Measurements from ENCODE around the gene SLC52A3.
A peak's percentile ranks its signal among the peaks of the same experiment; 100 is the strongest.
"Not testable (repeated sequence)": the region's sequence is repeated elsewhere in the genome, so short reads cannot be mapped to it uniquely, and the experiment has no call there.

SLC52A3 gene

DNA sequence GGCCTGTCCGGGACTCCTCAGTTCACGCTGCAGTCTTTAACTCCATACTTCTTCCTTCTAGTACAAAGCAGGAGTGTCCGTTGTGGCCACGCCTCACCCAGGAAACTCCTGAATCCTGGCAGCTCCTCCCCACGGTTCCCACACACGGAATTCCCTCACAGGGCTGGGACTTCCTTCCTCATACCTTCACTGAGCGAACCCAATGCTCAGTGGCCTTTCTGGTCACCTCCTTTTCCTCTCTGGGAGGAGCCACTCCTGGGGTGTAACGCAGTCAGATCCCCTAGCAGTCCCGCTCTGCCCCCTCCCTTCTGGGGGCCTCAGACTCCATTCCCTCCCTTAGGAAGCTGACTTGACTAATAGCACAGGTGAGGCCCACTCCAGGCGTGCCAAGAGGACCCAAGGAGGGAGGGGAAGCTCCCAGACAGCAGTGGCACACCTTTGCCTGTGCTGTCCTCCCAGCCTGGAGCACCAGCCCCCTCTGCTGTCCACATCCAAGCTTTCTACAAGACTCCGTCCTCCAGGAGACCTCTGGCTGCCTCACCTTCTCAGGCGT is at the start of gene SLC52A3:
Gene SLC52A3, minus strand, starts transcription at position 75 of the 553 bp plus-strand sequence. CDS start 2,726 bp downstream, outside the sequence.
- no peak for DNase-seq

DNA sequence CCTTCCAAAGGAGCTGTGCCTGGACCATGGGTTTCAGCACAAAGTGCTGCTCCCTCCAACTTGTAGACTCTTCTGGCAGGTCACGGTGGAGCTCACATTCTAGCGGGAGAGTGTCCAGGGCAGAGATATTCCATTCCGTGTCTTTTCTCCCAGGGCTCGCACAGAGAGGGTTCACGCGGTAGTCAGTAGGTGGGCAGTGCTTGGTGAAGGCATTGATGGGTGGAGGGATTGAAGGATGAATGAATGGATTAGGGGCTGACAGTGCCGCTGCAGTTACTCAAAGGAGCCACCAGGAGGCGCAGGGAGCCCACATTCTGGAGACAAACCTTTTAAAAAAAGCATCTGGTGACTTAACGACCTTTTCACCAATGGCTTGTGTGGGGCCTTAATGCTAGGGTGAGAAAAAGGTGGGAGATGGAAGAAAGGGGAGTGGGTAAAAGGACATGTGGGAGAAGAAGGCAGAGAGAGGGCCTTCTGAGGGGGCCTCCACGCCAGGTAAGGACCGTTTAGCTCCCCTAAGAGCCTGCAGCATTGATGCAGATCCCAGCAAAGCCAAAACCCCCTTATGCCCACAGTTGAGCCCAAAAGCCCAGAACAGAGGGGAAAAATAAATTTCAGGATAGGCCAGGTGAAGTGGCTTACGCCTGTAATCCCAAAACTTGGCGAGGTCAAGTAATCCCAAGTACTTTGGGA is 47.8 kb upstream of the SLC52A3 start:
- DNase-seq, result peak; percentile 28 to 50

DNA sequence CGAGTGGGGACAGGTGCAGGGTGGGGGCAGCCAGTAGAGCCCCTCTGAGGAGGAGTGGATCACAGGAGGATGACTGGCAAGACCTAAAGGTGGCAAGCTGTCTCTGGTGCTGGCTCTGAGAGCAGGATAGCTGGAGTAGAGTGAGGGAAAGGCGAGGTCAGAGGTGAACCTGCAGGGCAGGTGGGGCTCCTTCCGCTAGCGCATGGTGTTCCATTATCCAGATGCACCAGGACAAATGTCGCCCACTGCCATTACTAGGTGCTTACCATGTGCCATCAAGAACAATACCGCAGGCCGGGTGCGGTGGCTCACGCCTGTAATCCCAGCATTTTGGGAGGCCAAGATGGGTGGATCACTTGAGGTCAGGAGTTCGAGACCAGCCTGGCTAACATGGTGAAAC is 46.9 kb upstream of the SLC52A3 start:
- DNase-seq, result no peak

DNA sequence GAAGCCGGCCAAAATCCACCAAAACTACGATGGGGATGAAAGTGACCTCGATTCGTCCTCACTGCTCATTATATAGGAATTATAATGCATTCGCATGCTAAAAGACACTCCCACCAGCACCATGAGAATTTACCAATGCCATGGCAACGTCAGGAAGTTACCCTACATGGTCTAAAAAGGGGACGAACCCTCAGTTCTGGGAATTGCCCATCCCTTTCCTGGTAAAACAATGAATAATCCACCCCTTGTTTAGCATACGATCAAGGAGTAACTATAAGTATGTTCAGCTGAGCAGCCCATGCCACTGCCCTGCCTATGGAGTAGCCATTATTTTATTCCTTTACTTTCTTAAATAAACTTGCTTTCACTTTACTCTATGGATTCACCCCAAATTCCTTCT is 45.1 kb upstream of the SLC52A3 start:
- no peak for DNase-seq

DNA sequence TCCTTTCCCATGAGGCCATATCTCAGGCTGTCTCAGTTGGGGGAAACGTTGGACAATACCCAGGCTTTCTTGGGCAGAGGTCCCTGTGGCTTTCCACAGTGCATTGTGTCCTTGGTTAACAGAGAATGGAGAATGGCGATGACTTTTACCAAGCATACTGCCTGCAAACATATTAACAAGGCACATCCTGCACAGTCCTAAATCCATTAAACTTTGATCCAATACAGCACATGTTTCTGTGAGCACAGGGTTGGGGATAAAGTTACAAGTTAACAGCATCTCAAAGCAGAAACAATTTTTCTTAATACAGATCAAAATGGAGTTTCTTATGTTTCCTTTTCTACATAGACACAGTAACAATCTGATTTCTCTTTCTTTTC is 44.1 kb upstream of the SLC52A3 start:
- not testable (repeated sequence) for DNase-seq

DNA sequence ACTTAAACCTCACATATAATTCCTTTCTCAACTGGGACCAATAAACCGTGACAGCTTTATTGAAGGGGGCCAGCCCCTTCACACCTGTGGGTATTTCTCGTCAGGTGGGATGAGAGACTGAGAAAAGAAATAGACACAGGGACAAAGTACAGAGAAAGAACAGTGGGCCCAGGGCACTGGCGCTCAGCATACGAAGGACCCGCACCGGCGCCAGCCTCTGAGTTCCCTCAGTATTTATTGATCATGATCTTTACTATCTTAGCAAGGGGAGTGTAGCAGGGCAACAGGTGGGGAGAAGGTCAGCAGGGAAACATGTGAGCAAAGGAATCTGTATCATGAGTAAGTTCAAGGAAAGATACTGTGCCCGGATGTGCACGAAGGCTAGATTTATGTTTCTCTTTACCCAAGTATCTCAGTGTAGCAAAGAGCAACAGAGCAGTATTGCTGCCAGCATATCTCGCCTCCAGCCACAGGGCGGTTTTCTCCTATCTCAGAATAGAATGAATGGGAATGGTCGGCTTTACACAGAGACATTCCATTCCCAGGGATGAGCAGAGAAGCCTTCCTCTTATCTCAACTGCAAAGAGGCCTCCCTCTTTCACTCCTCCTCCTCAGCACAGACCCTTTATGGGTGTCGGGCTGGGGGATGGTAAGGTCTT is 43.6 kb upstream of the SLC52A3 start:
- DNase-seq, result not testable (repeated sequence)

DNA sequence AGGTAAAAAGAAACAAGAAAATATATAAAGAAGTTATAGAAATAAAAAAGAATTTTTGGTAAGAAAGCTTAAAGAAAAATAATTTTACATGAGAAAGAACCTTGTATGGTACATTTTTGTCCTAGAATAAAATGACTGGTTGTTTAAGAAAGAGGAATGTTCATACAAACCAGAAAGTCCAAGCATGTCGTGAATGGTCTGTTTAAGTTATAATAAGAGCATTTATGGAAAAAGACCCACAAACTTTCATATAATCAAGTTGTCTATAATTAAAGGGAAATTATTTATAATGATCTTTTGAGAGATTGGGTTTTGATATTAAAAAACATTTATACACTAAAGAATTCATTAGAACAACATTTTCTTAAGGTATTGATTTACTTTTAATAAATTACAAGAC is 37.4 kb upstream of the SLC52A3 start:
- no peak for DNase-seq

DNA sequence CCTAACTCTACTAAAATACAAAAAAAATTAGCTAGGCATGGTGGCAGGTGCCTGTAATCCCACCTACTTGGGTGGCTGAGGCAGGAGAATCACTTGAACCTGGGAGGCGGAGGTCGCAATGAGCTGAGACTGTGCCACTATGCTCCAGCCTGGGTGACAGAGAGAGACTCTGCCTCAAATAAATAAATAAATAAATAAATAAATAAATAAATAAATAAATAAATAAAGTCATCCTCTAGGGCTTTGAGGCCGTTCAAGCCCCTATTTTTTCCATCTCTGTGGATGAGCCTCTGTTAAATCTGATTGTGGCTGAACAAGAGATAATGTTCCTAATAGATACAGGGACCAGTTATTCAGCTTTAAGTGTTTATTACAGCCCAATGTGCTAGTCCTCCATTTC is 33.4 kb upstream of the SLC52A3 start:
- DNase-seq, result no peak

DNA sequence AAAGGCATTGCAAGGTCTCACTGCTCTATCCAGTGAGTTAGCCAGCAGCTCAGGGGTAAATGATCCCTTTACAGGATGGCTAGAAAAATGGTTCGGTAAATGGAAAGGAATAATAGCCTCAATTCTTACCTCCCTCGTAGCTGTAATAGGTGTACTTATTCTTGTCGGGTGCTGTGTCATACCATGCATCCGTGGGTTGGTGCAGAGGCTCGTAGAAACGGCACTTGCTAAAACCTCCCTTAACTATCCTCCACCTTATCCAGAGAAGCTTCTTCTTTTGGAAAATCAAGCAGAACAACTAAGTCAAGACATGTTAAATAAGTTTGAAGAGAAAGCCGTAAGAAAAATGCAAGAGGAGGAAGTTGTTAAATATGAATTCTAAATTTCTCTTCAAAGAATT is 31.7 kb upstream of the SLC52A3 start:
- not testable (repeated sequence) for DNase-seq

DNA sequence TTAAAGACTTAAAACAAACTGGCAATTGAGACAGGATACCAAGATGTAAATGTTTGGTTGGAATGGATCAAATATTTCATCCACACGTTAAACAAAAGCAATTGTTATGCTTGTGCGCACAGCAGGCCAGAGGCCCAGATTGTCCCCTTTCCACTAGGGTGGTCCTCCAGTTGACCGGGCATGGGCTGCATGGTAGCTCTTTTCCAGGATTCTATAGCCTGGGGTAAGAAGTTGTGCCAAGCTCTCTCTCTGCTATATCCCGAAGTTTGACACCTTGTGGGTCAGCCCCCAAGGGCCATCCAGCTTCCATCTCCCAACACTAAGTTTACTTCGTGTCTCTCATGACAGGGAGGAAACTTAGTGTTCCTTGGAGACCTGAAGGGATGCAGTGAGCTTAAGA is 30.4 kb upstream of the SLC52A3 start:
- not testable (repeated sequence) for DNase-seq

DNA sequence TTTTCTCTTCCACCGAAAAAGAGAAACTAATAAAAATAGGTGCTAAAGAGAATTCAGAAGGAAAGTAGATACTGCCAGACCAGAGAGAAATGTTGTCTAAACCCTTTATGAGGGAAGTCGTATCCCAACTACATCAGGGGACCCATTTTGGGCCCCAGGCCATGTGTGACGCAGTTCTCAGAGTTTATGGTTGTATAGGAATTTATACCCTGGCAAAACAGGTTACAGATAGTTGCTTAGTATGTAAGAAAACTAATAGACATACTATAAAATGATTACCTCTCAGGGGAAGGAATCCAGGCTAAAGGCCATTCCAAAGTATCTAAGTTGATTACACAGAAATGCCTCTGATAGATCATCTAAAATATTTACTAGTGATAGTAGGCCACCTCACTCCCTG is 28.6 kb upstream of the SLC52A3 start:
- DNase-seq, result no peak

DNA sequence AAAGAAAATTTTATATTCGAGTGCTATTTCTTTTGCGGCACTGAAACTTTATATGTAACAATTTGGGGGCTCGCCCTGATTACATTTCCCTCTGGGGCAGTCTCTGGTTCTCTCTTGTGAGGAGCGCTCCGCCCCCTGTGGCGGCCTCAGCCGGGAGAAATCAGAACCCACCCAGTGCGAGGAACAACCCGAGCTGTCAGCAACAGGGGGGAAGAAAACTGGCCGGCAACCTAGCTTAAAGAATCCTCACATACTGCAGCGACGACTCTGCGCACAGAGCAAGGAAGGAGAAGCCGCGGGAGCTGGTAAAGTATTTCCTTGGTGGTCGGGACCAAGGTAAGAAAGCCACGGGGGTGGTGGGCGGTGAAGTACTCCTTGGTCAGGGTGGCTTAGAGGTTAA is 23.9 kb upstream of the SLC52A3 start:
- DNase-seq, result no peak

DNA sequence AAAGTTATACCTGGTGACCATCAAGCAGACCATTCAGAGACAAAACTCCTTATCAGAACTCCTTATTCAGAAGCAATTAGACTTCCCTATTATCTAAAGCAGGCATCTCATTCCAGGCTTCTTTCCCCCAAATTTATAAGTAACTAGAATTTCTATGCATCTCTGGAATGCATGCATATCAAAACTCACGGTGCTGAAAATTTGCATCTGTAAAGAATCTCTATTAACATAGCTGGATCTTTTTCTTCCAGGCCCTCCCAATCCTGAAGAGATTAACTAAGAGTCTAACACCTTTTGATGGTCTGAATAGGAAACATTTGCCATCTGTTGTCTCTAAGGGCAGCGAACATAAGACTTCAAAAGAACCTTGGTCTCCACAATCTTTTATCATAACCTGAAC is 22.8 kb upstream of the SLC52A3 start:
- DNase-seq, result no peak

DNA sequence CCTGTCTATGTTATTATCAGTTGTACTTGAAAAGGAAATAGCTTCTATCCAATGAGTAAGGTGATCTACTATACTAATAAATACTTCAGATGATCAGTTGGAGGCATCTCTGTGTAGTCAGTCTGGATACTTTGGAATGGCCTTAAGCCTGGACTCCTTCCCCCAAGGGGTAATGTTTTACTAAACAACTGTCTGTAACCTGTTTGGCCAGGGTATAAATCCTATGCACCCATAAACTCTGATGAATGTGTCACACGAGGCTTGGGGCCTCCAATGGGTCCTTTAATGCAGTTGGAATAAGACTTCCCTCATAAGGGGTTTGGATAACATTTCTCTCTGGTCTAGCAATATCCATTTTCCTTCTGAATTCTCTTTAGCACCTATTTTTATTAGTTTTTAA is 19.5 kb upstream of the SLC52A3 start:
- DNase-seq, result no peak

DNA sequence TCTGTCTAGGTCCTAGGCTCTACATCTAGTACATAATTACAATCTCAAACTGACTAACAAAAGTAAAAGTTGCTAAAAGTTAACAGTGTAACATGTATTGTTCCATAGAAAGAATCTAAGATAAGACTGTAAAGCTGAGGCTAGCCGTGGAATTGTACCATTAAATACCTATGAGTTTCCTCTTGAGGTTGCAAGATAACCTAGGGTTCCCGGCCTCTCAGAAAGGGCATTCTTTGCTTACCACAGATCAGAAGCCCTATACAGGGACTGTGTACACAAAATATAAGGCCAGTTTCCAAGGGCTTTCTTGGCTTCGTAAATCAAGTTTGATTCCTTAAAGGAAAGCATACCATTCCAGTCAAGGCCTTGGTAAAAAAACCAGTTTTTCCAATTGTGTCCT is 11.5 kb upstream of the SLC52A3 start:
- DNase-seq, result no peak

DNA sequence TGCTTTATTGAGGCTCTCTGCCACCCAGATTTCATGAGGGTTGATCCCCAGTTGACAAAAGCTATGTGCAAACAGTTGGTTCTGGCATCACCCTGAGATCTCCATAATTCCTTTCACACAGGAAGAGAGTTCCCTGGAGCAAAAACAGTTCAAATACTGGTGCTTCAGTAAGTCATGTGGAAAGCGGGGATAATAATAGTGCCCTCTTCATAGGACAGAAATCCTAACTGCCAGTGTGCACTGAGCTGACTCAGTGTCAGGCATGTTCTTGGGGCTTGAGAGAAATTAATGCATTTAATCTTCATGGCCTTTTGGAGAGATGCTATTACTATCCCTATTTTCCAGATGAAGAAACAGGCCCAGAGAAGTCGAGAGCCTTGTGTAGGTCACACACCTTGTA is 7.9 kb upstream of the SLC52A3 start:
- DNase-seq, result no peak

DNA sequence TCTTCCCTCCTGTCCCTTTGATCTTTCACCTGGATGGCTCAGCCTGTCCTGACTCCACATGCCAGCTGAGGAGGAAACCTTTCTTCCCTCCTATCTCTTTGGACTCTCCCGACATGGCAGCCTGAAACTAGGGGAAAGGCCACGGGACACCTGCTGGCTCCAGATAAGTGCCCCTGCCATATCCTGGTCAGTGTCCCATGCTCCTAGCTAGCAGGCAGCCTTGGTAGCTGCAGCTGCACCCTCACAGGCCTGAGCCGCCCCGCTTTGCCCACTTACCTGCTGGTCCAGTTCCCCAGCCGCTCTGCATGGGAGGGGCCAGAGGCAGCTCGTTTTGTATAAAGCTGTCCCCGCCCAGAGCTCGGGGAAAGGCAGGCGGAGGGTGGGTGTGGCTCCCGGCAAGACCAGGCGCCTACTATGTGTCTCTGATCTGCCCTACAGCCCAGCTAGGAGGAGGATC is 7.4 kb upstream of the SLC52A3 start:
- DNase-seq, result no peak

DNA sequence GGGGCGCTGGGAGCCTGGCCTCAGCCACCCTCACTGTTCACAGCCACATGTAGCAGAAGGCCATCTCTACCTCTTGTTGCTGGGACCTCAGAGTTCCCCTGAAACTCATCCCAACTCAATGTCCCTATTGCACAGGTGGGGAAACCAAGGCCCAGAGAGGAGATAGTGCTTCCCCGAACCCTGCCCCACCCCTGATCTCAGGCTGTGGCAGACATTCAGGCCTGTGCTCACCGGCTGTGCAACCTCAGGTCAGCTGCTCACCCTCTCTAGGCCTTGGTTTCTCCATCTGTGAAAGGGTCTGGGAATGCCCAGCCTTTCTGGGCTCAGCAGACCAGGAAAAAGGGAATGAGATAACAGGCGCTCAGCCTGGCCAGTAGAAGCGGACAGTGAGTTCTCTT is 6.4 kb upstream of the SLC52A3 start:
- no peak for DNase-seq

DNA sequence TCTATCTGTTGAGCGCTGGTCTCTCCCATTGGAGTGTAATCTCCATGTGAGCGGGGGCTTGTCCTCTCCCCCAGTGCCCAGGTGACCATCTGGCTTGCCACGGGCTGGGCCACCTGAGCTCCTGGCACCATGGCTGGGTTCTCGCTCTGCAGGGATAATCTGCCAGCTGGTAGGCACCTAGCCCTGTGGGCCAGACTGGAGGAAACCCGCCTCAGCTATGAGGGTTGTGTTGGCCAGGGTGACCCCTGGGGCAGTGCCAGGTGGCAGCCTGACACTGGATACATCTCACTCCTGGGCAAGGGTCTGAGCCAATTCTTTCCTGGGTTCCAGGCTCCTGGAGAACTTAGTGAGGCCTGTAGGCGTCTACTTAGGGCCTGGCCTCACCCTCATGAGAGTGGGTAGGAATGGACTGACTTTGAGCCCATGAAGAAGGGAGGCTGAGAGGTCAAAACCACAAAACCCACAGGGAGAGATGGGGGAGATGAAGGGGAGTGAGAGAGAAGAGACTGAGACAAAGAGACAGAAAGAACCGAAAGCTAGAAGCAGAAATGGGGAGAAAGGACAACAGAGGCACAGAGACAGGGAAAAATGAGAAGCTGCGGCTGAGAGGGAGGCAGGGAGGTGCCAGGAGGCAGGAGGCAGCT is 5.8 kb upstream of the SLC52A3 start:
- DNase-seq, result no peak

DNA sequence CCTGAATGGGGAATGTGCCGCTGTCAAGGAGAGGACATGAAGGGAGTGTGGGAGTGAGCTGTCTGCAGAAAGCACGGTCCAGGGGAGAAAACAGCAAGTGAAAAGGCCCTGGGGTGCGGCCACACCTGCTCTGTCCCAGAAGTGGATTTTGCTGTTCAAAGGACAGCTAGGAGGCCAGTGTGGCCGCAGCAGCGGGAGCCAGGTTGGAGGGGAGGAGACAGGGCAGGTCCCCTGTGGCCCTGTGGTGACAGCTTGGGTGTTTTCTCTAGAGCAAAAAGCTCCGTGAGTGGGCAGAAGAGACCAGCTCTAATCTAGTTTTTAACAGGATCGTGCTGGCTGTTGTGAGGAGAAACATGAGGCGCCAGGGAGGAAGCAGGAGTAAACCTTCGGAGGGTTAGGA is 4.5 kb upstream of the SLC52A3 start:
- no peak for DNase-seq

DNA sequence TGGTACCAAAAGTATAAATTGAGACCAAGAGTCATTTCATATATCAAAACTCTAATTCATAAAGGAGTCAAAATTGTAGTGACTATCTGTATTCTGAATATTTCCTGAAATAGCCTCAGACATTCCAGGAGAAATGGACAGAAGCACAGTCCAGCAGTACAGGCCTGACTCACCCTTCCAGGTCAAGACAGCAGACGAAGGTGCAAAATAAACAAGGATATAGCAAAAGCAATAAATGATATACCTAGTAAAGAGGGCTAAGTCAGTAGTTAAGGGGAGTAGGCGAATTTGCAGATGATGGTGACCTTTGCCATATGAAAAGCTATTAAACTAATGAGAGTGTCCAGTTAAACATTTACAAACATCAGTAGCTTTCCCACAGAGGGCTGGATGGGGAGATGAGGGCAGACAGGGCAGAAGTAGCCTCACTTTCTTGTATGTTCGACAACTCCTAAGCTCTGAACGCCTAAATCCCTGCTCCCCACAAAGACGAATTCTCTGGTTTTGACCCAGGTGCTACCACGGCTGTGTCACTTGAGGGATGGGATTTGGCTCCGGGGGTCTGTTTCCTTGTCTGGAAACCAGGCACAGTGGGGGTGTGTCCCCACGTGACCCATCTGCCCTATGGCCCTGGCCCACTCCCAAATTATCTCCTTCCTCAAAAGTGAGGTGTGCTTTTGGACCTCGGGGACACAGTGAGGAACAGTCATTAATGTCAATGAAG is 3.6 kb upstream of the SLC52A3 start:
- no peak for DNase-seq

DNA sequence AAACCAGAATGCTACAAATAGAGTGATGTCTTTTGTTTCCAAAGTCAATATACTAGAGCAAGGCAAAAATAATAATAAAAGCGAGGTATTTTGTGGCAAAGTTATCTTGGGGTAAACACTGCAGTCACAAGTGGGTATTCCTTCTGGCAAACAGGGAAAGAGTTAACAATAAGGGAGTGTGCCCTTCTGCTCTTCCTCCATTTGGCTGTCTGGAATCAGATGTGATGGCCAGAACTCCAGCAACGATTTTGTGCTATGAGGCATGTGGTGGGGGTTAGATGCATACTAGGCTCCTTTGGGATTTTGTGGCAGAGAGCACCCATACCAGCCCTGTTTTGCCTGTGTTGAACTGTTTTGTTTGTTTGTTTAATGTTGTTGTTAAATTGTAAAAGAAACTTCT is 2.4 kb upstream of the SLC52A3 start:
- no peak for DNase-seq

DNA sequence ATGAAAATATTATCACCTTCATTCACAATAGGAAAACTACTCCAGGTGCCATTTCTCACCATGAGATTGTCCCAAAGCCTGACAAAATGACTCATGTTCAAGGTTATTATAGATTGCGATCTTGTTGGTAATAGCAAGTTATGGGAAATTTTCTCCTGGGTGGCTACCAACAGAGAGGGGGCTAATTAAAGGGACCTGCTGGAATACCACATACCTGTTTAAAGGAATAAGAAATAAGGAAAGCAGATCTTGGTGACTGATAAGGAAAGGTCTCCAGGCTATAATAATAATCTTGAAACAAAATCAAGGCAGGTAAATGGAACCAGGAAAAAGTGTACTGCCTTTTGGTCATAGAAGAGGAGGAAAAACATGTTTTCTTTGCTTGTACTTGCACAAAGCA is 1.4 kb downstream of the SLC52A3 start:
- DNase-seq, result no peak

Data from bone marrow (tissue), 2 donors.